Neural cell (in vitro differentiated cells): ENCODE measurements around the gene SLC6A15. TPM values are rescaled to one million over a fixed set of nuclear protein-coding genes. Genes with fewer than 3 reads are reported as not detected.

Experiments used
- polyA plus RNA-seq: library from polyadenylated mRNA; depleted of rRNA; stranded (reverse); fragments of >200 nt; gene quantifications from 2 replicates; pipeline ENCODE4 v1.2.3, GENCODE V29; 2014
- small RNA-seq, 3 experiments: library from RNA; depleted of rRNA; stranded (forward); fragments of <200 nt; gene quantifications; one replicate each; pipeline ENCODE3, GENCODE V24; 2012

SLC6A15 gene
- polyA plus RNA-seq, 1 donor from 2014 or later, result 11.4 TPM

Small RNAs within 50 kb of the gene (small RNA-seq; reads per million reads assigned to genes)
- 0 reads per million in 3 experiments for gene AC128657.1

Other genes with a start within 250 kb of the SLC6A15 start
- 3.5 and 4.8 TPM in 2 replicates for gene TSPAN19, start 123.5 kb upstream of the SLC6A15 start, polyA plus RNA-seq
- gene LRRIQ1, start 123.6 kb upstream of the SLC6A15 start, polyA plus RNA-seq, result 11.1 and 11.8 TPM in 2 replicates